NCI-H345 (cell line): ENCODE data around the gene FCMR.
"Not testable (repeated sequence)": the region's sequence is repeated elsewhere in the genome, so short reads cannot be mapped to it uniquely, and the experiment has no call there.

Source experiments
- DNase-seq: peaks from one replicate; lab custom pipeline; 2025; lab: John Stamatoyannopoulos, UW

FCMR gene

DNA sequence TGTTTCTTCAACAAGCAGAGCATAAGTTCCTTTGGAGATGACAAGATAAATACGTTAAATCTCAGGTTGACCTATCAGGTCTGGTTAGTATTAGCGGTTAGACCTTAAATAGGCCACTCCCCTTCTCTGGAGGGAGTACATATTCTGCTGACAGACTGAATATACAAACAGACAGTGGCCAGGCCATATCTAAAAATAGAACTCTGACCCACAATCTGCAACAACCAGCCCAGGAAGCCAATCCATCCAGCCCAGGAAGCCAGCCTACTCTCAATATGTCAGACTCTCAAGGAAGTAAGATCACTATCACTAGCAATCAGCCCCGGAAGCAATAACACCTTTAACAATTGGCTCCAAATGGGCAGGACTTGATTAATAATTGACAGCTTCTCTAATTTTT is 49.6 kb downstream of the FCMR start:
- DNase-seq, result no peak

GRCh38 chr1:206868264-206868663 is 53.5 kb downstream of the FCMR start:
- no peak for DNase-seq

GRCh38 chr1:206867716-206868115 is 54.0 kb downstream of the FCMR start:
- DNase-seq, result no peak

GRCh38 chr1:206867239-206867638 is 54.5 kb downstream of the FCMR start:
- no peak for DNase-seq

DNA sequence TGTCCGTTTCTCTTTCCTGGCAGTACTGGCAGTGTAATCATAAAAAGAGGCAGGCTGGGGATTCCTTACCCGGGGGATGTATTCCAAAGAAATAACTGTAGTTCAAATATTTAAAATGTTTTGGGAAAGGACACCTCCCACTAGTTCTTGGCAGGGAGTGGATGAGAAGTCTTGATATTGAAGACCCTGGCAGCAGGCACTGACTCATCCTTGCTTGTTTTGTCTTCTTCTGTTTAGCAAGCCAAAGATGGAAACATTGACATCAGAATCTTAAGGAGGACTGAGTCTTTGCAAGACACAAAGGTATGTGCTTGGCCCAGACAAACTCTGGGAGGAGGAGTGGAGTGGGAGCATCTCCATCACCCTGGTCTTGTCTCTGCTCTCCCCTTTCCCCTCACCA is 55.7 kb downstream of the FCMR start:
- DNase-seq, result no peak

- peak; percentile 36 for DNase-seq
These were observed 56.6 kb downstream of the FCMR start, which contains the start of gene IL20 for GRCh38 chr1:206864939-206865671. TSS of gene IL20 (plus strand) at chr1:206865623. CDS start at chr1:206865853, 230 bp downstream.

DNA sequence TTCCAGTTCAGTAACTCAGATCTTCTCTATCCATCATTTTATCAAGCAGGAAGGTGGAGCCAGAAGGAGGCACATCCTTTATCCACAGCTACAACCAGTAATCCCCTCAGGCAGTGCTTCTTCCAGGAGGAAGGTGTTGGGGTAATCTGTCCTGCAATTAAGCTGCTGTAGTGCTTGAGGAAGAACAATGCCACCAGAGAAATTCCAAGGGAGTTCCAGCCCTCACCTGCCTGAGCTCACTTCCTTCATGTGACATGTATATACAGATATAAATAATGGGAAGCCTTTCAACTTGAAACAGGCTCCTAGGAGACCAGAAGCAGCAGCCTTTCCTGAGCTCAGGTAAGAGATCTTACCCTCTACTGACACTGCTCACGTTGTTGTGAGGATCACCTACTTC is 58.5 kb downstream of the FCMR start:
- no peak for DNase-seq

DNA sequence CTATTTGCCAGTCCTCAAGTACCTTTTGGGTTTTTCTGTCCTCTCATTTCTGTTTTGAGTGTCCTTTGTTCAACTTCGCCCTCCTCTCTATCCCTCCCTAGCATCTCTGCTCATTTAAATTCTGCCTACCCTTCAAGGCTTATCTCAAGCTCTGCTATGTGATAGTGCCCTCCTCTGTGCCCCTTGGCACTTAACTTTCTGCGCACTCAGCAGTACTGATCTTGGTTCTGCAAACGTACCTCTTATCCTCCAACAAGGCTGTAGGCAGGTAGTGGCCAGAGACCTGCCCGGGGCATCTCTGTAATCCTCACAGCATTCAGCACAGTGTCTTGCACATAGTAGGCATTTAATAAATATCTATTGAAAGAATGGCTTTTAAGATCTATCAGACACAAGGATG is 61.6 kb downstream of the FCMR start:
- no peak for DNase-seq

DNA sequence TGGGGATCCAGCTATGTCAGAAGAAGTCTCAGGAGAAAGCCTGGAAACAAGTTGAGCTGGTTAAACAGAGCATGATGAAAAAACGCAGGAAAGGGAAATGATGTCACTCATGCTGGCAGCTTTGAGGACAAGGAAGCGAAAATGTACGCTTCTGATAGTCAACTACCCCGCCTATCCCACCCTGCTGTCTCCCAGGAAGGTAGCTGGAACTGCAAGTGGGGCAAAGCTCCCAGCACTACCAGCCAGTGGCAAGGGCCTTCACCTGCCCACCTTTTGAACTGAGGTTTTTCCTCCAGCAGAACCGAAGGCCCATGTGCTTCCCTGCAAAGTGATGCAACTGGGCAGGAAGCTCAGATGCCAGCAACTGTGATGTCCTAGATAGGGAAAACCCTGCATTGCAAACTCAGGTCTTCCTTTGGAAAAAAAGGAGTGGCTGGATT is 62.6 kb downstream of the FCMR start:
- DNase-seq, result no peak

DNA sequence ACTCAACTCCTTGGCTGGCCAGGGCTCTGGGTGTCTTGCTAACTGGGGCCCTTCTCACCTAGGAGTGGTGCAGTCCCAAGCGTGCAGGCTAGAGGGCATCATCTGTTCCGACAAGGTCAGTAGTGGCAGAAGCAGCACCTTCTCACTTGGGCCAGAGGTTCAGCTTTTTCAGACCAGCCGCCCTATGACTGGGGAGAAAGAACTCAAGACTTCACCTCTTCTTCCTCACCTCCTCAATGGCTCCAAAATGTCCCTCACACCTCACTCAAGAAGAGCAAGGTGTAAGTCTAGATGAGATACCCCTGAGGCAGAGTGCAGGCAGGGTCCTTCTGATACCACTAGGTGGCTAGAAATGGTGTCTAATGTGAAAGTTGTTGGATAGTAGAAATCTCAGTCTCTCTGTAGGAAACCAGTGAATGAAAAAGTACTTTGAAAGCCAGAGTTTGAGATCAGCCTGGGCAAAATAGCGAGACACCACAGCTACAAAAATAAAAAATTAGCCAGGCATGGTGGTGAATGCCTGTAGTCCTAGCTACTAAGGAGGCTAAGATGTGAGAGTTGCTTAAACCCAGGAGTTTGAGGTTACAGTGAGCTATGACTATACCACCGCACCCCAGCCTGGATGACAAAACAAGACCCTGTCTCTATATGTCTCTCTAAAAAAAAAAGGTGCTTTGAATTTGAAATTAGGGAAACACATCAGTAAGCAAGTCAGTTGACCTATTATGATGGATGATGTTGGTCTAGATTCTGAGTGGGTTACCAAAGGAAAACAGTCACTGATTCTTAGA is 64.9 kb downstream of the FCMR start:
- no peak for DNase-seq

DNA sequence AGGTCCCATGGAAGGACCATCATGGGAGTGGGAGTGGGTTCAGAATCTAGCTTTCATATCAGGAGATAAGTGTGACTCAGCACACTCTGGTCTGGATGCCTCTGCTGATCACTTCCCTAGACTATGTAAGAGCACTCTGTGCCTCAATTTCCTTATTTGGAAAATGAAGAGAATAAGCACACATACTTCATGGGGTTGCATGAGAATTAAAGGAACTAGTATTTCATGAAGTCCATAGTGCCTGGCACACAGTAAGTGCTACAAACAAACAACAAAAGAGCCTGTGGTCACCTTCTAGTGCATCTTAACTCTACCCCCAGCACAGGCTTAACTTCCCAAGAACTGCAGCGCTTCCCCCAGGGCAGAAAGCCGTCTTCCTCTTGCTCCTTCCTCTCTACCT is 65.9 kb downstream of the FCMR start:
- DNase-seq, result no peak

GRCh38 chr1:206854401-206855129 is 67.2 kb downstream of the FCMR start:
- no peak for DNase-seq

GRCh38 chr1:206853696-206854095 is 68.0 kb downstream of the FCMR start:
- DNase-seq, result not testable (repeated sequence)
